ENCODE data around the gene ZNF511. TPM values are rescaled to one million over a fixed set of nuclear protein-coding genes. Genes with fewer than 3 reads are reported as not detected.

ZNF511 gene
- total and polyA plus RNA-seq, 4 donors: 13.7 to 31.8 (median 24.2) TPM

- TF ChIP-seq REST (IDR thresholded peaks at IDR 0.05) (peak; percentile 85), NR2F2 (IDR thresholded peaks at IDR 0.05) (no peak), RAD21 (IDR thresholded peaks at IDR 0.05) (peak; percentile 37 to 60), HNF4G (IDR thresholded peaks at IDR 0.05) (peak; percentile 94), HNF4A (conservative IDR thresholded peaks at IDR 0.05) (peak; percentile 95 to 99), FOXA2 (IDR thresholded peaks at IDR 0.05) (peak; percentile 81), YY1 (IDR thresholded peaks at IDR 0.05) (peak; percentile 70), RXRA (IDR thresholded peaks at IDR 0.05) (peak; percentile 87 to 95), EGR1 (IDR thresholded peaks at IDR 0.05; ENCODE audit: low read depth in 2 of 2) (no peak), MAX (IDR thresholded peaks at IDR 0.05) (peak; percentile 89)
These were observed 51.4 kb downstream of the ZNF511 start (continued) for GRCh38 chr10:133359972-133360610.

- no peak overlapping the region for H3K9ac ChIP-seq (ENCODE audit: low read depth in 1 of 2, low read length in 2 of 2)
- no peaks in the 10 kb centered on the region for H3K27me3 ChIP-seq (ENCODE audit: control insufficient read depth in 4 of 4, insufficient read depth in 4 of 4, low read length in 3 of 4)
- peak overlapping the region; percentile 91 to 93 for H3K27ac ChIP-seq (ENCODE audit: low read depth in 1 of 2, low read length in 2 of 2)
- DNase-seq (ENCODE audit: low spot score): no peak
- no peak for TF ChIP-seq MAX (IDR thresholded peaks at IDR 0.05)
- TF ChIP-seq CTCF (IDR thresholded peaks at IDR 0.05; ENCODE audit: low read depth, low read length, missing input control): no peak
- no peak for TF ChIP-seq RAD21 (IDR thresholded peaks at IDR 0.05)
- no peak for TF ChIP-seq ZBTB33 (IDR thresholded peaks at IDR 0.05)
- no peak for TF ChIP-seq HNF4G (IDR thresholded peaks at IDR 0.05)
- TF ChIP-seq RXRA (IDR thresholded peaks at IDR 0.05): no peak
- TF ChIP-seq NR2F2 (IDR thresholded peaks at IDR 0.05): no peak
- no peak for TF ChIP-seq TAF1 (conservative IDR thresholded peaks at IDR 0.05)
- no peak for TF ChIP-seq YY1 (IDR thresholded peaks at IDR 0.05)
- no peak for TF ChIP-seq REST (IDR thresholded peaks at IDR 0.05)
- TF ChIP-seq JUND (IDR thresholded peaks at IDR 0.05): no peak
- TF ChIP-seq HNF4A (conservative IDR thresholded peaks at IDR 0.05): no peak
- TF ChIP-seq SP1 (IDR thresholded peaks at IDR 0.05): no peak
- TF ChIP-seq FOXA2 (IDR thresholded peaks at IDR 0.05): no peak
- TF ChIP-seq ATF3 (IDR thresholded peaks at IDR 0.05): no peak
- TF ChIP-seq GABPA (IDR thresholded peaks at IDR 0.05 in 1 of 2, conservative IDR thresholded peaks at IDR 0.05 in 1 of 2): no peak
- no peaks in the 10 kb centered on the region for H3K9me3 ChIP-seq (ENCODE audit: control insufficient read depth in 4 of 4, low read length in 3 of 4)
- WGBS: 88% methylated on average over 5 of the region's 5 CpGs
- peaks cover 10 to 45% (median 29%) of the 10 kb centered on the region in 4 donors for H3K4me1 ChIP-seq (ENCODE audit: control insufficient read depth in 4 of 4, insufficient read depth in 4 of 4, low read length in 3 of 4)
- peaks cover 19 to 44% (median 31%) of the 10 kb centered on the region in 4 donors for H3K36me3 ChIP-seq (ENCODE audit: control insufficient read depth in 4 of 4, insufficient read depth in 3 of 4, low read depth in 1 of 4, low read length in 3 of 4)
- H3K4me3 ChIP-seq (ENCODE audit: low read depth in 1 of 3, low read length in 3 of 3): no peak overlapping the region
These were observed 52.5 kb downstream of the ZNF511 start for GRCh38 chr10:133361227-133361626.
